Measurements from ENCODE around the gene KCNG2. TPM values are rescaled to one million over a fixed set of nuclear protein-coding genes. Genes with fewer than 3 reads are reported as not detected.

The KCNG2 gene
- total and polyA plus RNA-seq, 2 experiments from 2014 or later, result not detected

- Histone ChIP-seq H3K79me2 (no peaks in the 10 kb centered on the region), H3K4me3 (no peak overlapping the region), H3K27ac (no peak overlapping the region), H4K20me1 (ENCODE audit: insufficient read depth, poor library complexity, severe bottlenecking) (no peaks in the 10 kb centered on the region), H3K36me3 (replicated peaks; ENCODE audit: insufficient read depth, low read depth) (no peaks in the 10 kb centered on the region), H2AFZ (no peak overlapping the region), H3K9me3 (ENCODE audit: low read depth) (no peaks in the 10 kb centered on the region), H3K4me1 (ENCODE audit: insufficient read depth) (no peaks in the 10 kb centered on the region), H3K27me3 (peaks cover 8% of the 10 kb centered on the region), H3K4me2 (no peak overlapping the region), H3K9me2 (replicated peaks; ENCODE audit: insufficient read depth) (no peaks in the 10 kb centered on the region)
- 94% methylated on average over 28 of the region's 44 CpGs for WGBS (ENCODE audit: low lambda C conversion rate, missing lambda C conversion rate)
- no peak for DNase-seq (ENCODE audit: low spot score)
- TF ChIP-seq CTCF (IDR thresholded peaks at IDR 0.05; ENCODE audit: poor library complexity) (no peak), EZH2phosphoT487 (IDR thresholded peaks at IDR 0.05; ENCODE audit: low read depth, severe bottlenecking, unreplicated experiment) (no peak)
These were observed 11.9 kb downstream of the KCNG2 start for GRCh38 chr18:79809482-79810192.

GRCh38 chr18:79812052-79812451, 14.3 kb downstream of the KCNG2 start:
- no peak for DNase-seq (ENCODE audit: low spot score)
- TF ChIP-seq CTCF (IDR thresholded peaks at IDR 0.05; ENCODE audit: poor library complexity), result no peak
- TF ChIP-seq EZH2 (IDR thresholded peaks at IDR 0.05; ENCODE audit: borderline replicate concordance), result no peak
- no peak for TF ChIP-seq EZH2phosphoT487 (IDR thresholded peaks at IDR 0.05; ENCODE audit: low read depth, severe bottlenecking, unreplicated experiment)

GRCh38 chr18:79814373-79814772, 16.6 kb downstream of the KCNG2 start:
- Histone ChIP-seq H3K9me2 (replicated peaks; ENCODE audit: insufficient read depth) (no peaks in the 10 kb centered on the region), H3K36me3 (replicated peaks; ENCODE audit: insufficient read depth, low read depth) (no peaks in the 10 kb centered on the region), H3K27ac (no peak overlapping the region), H3K27me3 (peaks cover 8% of the 10 kb centered on the region), H3K4me3 (no peak overlapping the region), H3K9me3 (ENCODE audit: low read depth) (no peaks in the 10 kb centered on the region), H3K4me1 (ENCODE audit: insufficient read depth) (no peaks in the 10 kb centered on the region), H4K20me1 (ENCODE audit: insufficient read depth, poor library complexity, severe bottlenecking) (no peaks in the 10 kb centered on the region), H3K79me2 (no peaks in the 10 kb centered on the region), H3K4me2 (no peak overlapping the region), H2AFZ (no peak overlapping the region)
- TF ChIP-seq CTCF (IDR thresholded peaks at IDR 0.05; ENCODE audit: poor library complexity) (no peak), EZH2 (IDR thresholded peaks at IDR 0.05; ENCODE audit: borderline replicate concordance) (no peak), EZH2phosphoT487 (IDR thresholded peaks at IDR 0.05; ENCODE audit: low read depth, severe bottlenecking, unreplicated experiment) (no peak)
- DNase-seq (ENCODE audit: low spot score), result no peak
- 71% methylated on average over 7 of the region's 7 CpGs for WGBS (ENCODE audit: low lambda C conversion rate, missing lambda C conversion rate)

More at GRCh38 chr18:79812052-79812451, 14.3 kb downstream of the KCNG2 start:
- Histone ChIP-seq H3K9me3 (ENCODE audit: low read depth) (no peaks in the 10 kb centered on the region), H3K4me1 (ENCODE audit: insufficient read depth) (no peaks in the 10 kb centered on the region), H3K36me3 (replicated peaks; ENCODE audit: insufficient read depth, low read depth) (no peaks in the 10 kb centered on the region), H3K4me3 (no peak overlapping the region), H3K27ac (no peak overlapping the region), H3K79me2 (no peaks in the 10 kb centered on the region), H3K4me2 (no peak overlapping the region), H3K9me2 (replicated peaks; ENCODE audit: insufficient read depth) (no peaks in the 10 kb centered on the region), H2AFZ (no peak overlapping the region), H3K27me3 (peaks cover 8% of the 10 kb centered on the region), H4K20me1 (ENCODE audit: insufficient read depth, poor library complexity, severe bottlenecking) (no peaks in the 10 kb centered on the region)
- 91% methylated on average over 4 of the region's 4 CpGs for WGBS (ENCODE audit: low lambda C conversion rate, missing lambda C conversion rate)
